ENCODE data around the gene USF1. TPM values are rescaled to one million over a fixed set of nuclear protein-coding genes. Genes with fewer than 3 reads are reported as not detected.

Gene USF1, protein sequence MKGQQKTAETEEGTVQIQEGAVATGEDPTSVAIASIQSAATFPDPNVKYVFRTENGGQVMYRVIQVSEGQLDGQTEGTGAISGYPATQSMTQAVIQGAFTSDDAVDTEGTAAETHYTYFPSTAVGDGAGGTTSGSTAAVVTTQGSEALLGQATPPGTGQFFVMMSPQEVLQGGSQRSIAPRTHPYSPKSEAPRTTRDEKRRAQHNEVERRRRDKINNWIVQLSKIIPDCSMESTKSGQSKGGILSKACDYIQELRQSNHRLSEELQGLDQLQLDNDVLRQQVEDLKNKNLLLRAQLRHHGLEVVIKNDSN
- total RNA-seq, result 10 to 100 TPM; 41.9 to 55.1 (median 49.1) TPM

GRCh38 chr1:161045736-161046604, at the start of gene USF1:
USF1 (minus strand) TSS chr1:161045977; CDS start chr1:161043275, 2,702 bp downstream.
- H3K4me1 ChIP-seq, result peaks cover 17 to 21% of the 10 kb centered on the region in 2 donors
- peak within 1 kb of the TSS; percentile 87 to 99 (median 90) for H3K4me3 ChIP-seq
- in situ Hi-C loops (cut with MboI; ENCODE audit: low sequenced_read_pairs in 4 of 4) (loop anchor here in 1 of 4 donors (10.0 kb wide), 1 partner anchor 109 kb away; the partner anchor contains the start of genes UFC1 and USP21), intact Hi-C loops (cut with DNase I; ENCODE audit: low total_unique reads) (loop anchor here (1.0 to 2.0 kb wide), 6 partner anchors 51 to 353 kb away; partner anchors contain the start of genes DEDD and USP21)
- TF ChIP-seq CTCF (IDR thresholded peaks at IDR 0.05 in 4 of 5, conservative IDR thresholded peaks at IDR 0.05 in 1 of 5), result no peak
- peak in 1 of 2 donors; percentile 68 for TF ChIP-seq POLR2A (IDR thresholded peaks at IDR 0.05)
- H3K9me3 ChIP-seq, result no peaks in the 10 kb centered on the region
- H3K36me3 ChIP-seq, result peaks cover 0 to 23% of the 10 kb centered on the region in 2 donors
- DNase-seq (peak; percentile 85 to 93), ATAC-seq (peak; percentile 97)
- H3K27ac ChIP-seq, result peak within 1 kb of the TSS; percentile 88 to 98 (median 94)
- no peaks in the 10 kb centered on the region for H3K27me3 ChIP-seq

GRCh38 chr1:161095230-161095629, 49.5 kb upstream of the USF1 start:
- H3K4me1 ChIP-seq, result peaks cover 5 to 19% of the 10 kb centered on the region in 2 donors
- H3K9me3 ChIP-seq, result no peaks in the 10 kb centered on the region
- no peak overlapping the region for H3K4me3 ChIP-seq
- DNase-seq (no peak), ATAC-seq (no peak)
- H3K36me3 ChIP-seq, result peaks cover 0 to 5% of the 10 kb centered on the region in 2 donors
- TF ChIP-seq POLR2A (IDR thresholded peaks at IDR 0.05) (no peak), CTCF (IDR thresholded peaks at IDR 0.05 in 4 of 5, conservative IDR thresholded peaks at IDR 0.05 in 1 of 5) (no peak)
- intact Hi-C loops (cut with DNase I; ENCODE audit: low total_unique reads), result loop anchor here (10.0 kb wide), 1 partner anchor 260 kb away; no protein-coding TSS in a partner anchor
- in situ Hi-C loops (cut with MboI; ENCODE audit: low sequenced_read_pairs in 4 of 4), result loop anchor here in 2 of 4 donors (10.0 kb wide), 1 partner anchor 100 kb away; no protein-coding TSS in a partner anchor
- no peak overlapping the region for H3K27ac ChIP-seq
- H3K27me3 ChIP-seq, result no peaks in the 10 kb centered on the region

- H3K4me1 ChIP-seq, result peaks cover 5 to 19% of the 10 kb centered on the region in 2 donors
- ATAC-seq (no peak), DNase-seq (no peak)
- TF ChIP-seq CTCF (IDR thresholded peaks at IDR 0.05 in 4 of 5, conservative IDR thresholded peaks at IDR 0.05 in 1 of 5), result no peak
- no peak for TF ChIP-seq POLR2A (IDR thresholded peaks at IDR 0.05)
- intact Hi-C loops (cut with DNase I; ENCODE audit: low total_unique reads) (loop anchor here (10.0 kb wide), 1 partner anchor 260 kb away; no protein-coding TSS in a partner anchor), in situ Hi-C loops (cut with MboI; ENCODE audit: low sequenced_read_pairs in 4 of 4) (loop anchor here in 2 of 4 donors (10.0 kb wide), 1 partner anchor 100 kb away; no protein-coding TSS in a partner anchor)
- no peaks in the 10 kb centered on the region for H3K36me3 ChIP-seq
- H3K9me3 ChIP-seq, result no peaks in the 10 kb centered on the region
- H3K4me3 ChIP-seq, result no peak overlapping the region
- no peaks in the 10 kb centered on the region for H3K27me3 ChIP-seq
- no peak overlapping the region for H3K27ac ChIP-seq
These were observed 48.7 kb upstream of the USF1 start for GRCh38 chr1:161094481-161094880.

DNA sequence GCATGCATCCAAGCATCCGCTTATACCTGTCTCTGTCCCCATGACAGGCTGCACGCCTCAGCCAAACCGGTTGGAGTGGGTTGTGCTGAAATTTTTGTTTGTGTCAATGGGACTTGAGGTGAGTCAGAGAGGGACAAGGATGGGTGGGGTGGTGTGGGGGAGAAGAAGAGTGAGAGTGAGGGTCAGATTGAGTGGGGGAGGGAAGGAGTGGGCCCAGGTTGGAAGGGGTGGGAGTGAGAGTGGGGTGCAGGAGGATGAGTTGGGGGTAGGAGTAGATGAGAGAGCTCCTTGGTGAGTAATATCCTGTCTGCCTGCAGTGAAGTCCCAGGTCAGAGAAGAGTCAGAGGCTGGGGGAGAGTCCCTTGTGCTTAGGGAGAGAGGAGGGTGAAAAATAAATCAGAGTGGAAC, 46.8 kb upstream of the USF1 start:
- DNase-seq, result no peak
- H3K27me3 ChIP-seq, result no peaks in the 10 kb centered on the region
- no peak for TF ChIP-seq CTCF (IDR thresholded peaks at IDR 0.05 in 4 of 5, conservative IDR thresholded peaks at IDR 0.05 in 1 of 5)
- TF ChIP-seq POLR2A (IDR thresholded peaks at IDR 0.05), result no peak
- no peak overlapping the region for H3K4me3 ChIP-seq
- no peak overlapping the region for H3K27ac ChIP-seq
- no peaks in the 10 kb centered on the region for H3K9me3 ChIP-seq
- H3K36me3 ChIP-seq, result no peaks in the 10 kb centered on the region
- intact Hi-C loops (cut with DNase I; ENCODE audit: low total_unique reads), result loop anchor here (10.0 kb wide), 1 partner anchor 258 kb away; no protein-coding TSS in a partner anchor
- no peak for ATAC-seq
- in situ Hi-C loops (cut with MboI; ENCODE audit: low sequenced_read_pairs in 4 of 4), result loop anchor here in 2 of 4 donors (10.0 kb wide), 1 partner anchor 98 kb away; no protein-coding TSS in a partner anchor
- peaks cover 0 to 6% of the 10 kb centered on the region in 2 donors for H3K4me1 ChIP-seq

All from gastrocnemius medialis (tissue), 4 donors.